Measurements from ENCODE around the gene CADPS. TPM values are rescaled to one million over a fixed set of nuclear protein-coding genes. Genes with fewer than 3 reads are reported as not detected.

The CADPS gene
- total RNA-seq, 5 donors from 2014 or later (not counting 1 experiment from before 2014, with no cell fraction given): 0.49 TPM; not detected in 4

GRCh38 chr3:62795978-62796657 is 79.1 kb downstream of the CADPS start:
- H3K4me1 Mint-ChIP-seq: no peaks in the 10 kb centered on the region
- no peaks in the 10 kb centered on the region for H3K36me3 Mint-ChIP-seq
- H3K27me3 Mint-ChIP-seq: no peaks in the 10 kb centered on the region
- no peak for ATAC-seq (replicated peaks in 1 of 4)
- no peaks in the 10 kb centered on the region for H3K9me3 Mint-ChIP-seq
- H3K4me3 ChIP-seq (ENCODE audit: control insufficient read depth in 1 of 2, extremely low read depth in 1 of 2, low read length in 1 of 2): no peak overlapping the region
- no peaks in the 10 kb centered on the region for H3K27me3 ChIP-seq (replicated peaks in 1 of 2; ENCODE audit: control insufficient read depth in 2 of 2, extremely low read depth in 1 of 2, insufficient read depth in 2 of 2, low read length in 1 of 2)
- ChIA-PET POLR2A (no interaction called here), CTCF (no interaction called here)
- no peaks in the 10 kb centered on the region for H3K36me3 ChIP-seq (ENCODE audit: control insufficient read depth in 2 of 2, extremely low read depth in 1 of 2, insufficient read depth in 1 of 2, low read length in 1 of 2)
- no peak overlapping the region for H3K27ac ChIP-seq (ENCODE audit: low read length)
- DNase-seq: no peak
- no peaks in the 10 kb centered on the region for H3K4me1 ChIP-seq (ENCODE audit: control insufficient read depth in 1 of 2, extremely low read depth in 1 of 2, insufficient read depth in 2 of 2, low read length in 2 of 2)
- no peaks in the 10 kb centered on the region for H3K9me3 ChIP-seq
- no peak overlapping the region for H3K27ac Mint-ChIP-seq
- H3K4me3 Mint-ChIP-seq: no peak overlapping the region
- WGBS (ENCODE audit: insufficient coverage): 67% methylated on average over 1 of the region's 2 CpGs

DNA sequence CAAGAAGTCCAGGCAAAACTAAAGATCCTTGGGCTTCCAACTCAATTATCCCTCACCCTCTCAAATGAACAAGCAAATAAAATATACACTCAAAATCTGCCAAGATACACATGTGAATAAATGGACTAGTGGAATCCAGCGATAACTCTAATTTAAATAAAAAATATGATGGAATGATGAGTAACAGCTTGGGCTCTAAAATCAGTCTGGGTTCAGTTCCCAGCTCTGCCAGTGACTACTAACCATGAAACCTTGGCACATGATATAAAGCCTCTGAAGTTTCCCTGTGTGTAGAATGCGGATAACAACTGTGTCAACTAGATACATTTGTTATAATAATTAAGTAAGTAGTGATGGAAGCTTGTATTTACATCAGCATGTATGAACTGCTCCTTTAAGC is 81.3 kb downstream of the CADPS start:
- no peaks in the 10 kb centered on the region for H3K27me3 ChIP-seq (replicated peaks in 1 of 2; ENCODE audit: control insufficient read depth in 2 of 2, extremely low read depth in 1 of 2, insufficient read depth in 2 of 2, low read length in 1 of 2)
- H3K4me1 Mint-ChIP-seq: no peaks in the 10 kb centered on the region
- no peaks in the 10 kb centered on the region for H3K4me1 ChIP-seq (ENCODE audit: control insufficient read depth in 1 of 2, extremely low read depth in 1 of 2, insufficient read depth in 2 of 2, low read length in 2 of 2)
- ATAC-seq (replicated peaks in 1 of 4) (no peak), DNase-seq (no peak)
- no peaks in the 10 kb centered on the region for H3K36me3 Mint-ChIP-seq
- H3K27ac ChIP-seq (ENCODE audit: low read length): no peak overlapping the region
- no CpG with 5 or more reads among the region's 2 CpGs for WGBS (ENCODE audit: insufficient coverage)
- no peak overlapping the region for H3K4me3 ChIP-seq (ENCODE audit: control insufficient read depth in 1 of 2, extremely low read depth in 1 of 2, low read length in 1 of 2)
- no peaks in the 10 kb centered on the region for H3K9me3 Mint-ChIP-seq
- no peak overlapping the region for H3K27ac Mint-ChIP-seq
- ChIA-PET POLR2A (no interaction called here), CTCF (interaction anchor here in 1 of 2 donors (0.6 kb wide), 1 partner anchor 903 kb away, joined by 4 read pairs; no protein-coding TSS in a partner anchor)
- H3K27me3 Mint-ChIP-seq: no peaks in the 10 kb centered on the region
- H3K9me3 ChIP-seq: no peaks in the 10 kb centered on the region
- H3K36me3 ChIP-seq (ENCODE audit: control insufficient read depth in 2 of 2, extremely low read depth in 1 of 2, insufficient read depth in 1 of 2, low read length in 1 of 2): no peaks in the 10 kb centered on the region
- no peak overlapping the region for H3K4me3 Mint-ChIP-seq

DNA sequence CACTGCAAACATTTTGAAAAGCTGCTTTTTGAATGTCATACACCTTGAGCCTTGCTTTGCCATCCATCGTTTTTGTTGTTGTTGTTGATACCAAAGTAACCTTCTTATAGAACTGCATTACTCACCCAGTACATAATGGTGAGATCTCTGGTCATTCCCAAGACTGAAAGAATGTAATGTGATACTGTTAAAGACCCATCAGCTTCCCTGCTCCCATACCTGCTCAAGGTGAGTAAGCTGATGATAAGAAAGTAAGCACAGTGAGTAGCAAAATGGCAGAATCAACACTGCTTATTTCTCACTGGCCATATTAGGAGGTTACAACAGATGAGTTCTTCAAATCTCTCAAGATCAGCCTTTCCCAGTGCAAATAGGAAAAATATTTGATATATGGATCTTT is 89.8 kb downstream of the CADPS start:
- Histone ChIP-seq H3K27ac (ENCODE audit: low read length) (no peak overlapping the region), H3K4me3 (ENCODE audit: control insufficient read depth in 1 of 2, extremely low read depth in 1 of 2, low read length in 1 of 2) (no peak overlapping the region), H3K4me1 (ENCODE audit: control insufficient read depth in 1 of 2, extremely low read depth in 1 of 2, insufficient read depth in 2 of 2, low read length in 2 of 2) (no peaks in the 10 kb centered on the region), H3K27me3 (replicated peaks in 1 of 2; ENCODE audit: control insufficient read depth in 2 of 2, extremely low read depth in 1 of 2, insufficient read depth in 2 of 2, low read length in 1 of 2) (no peaks in the 10 kb centered on the region), H3K36me3 (ENCODE audit: control insufficient read depth in 2 of 2, extremely low read depth in 1 of 2, insufficient read depth in 1 of 2, low read length in 1 of 2) (no peaks in the 10 kb centered on the region), H3K9me3 (no peaks in the 10 kb centered on the region)
- Mint-ChIP-seq H3K27ac (no peak overlapping the region), H3K4me1 (no peaks in the 10 kb centered on the region), H3K4me3 (no peak overlapping the region), H3K27me3 (peaks cover 0 to 4% of the 10 kb centered on the region in 2 donors), H3K36me3 (no peaks in the 10 kb centered on the region), H3K9me3 (no peaks in the 10 kb centered on the region)
- DNase-seq (no peak), ATAC-seq (replicated peaks in 1 of 4) (no peak)
- CTCF ChIA-PET: no interaction called here
- no CpG with 5 or more reads among the region's 1 CpG for WGBS (ENCODE audit: insufficient coverage)
- POLR2A ChIA-PET: no interaction called here

GRCh38 chr3:62781121-62781520 is 94.1 kb downstream of the CADPS start:
- ChIA-PET POLR2A (no interaction called here), CTCF (no interaction called here)
- WGBS (ENCODE audit: insufficient coverage): 90% methylated on average over 2 of the region's 3 CpGs
- H3K27ac ChIP-seq (ENCODE audit: low read length): no peak overlapping the region
- no peak overlapping the region for H3K4me3 Mint-ChIP-seq
- DNase-seq: no peak
- H3K27ac Mint-ChIP-seq: no peak overlapping the region
- no peaks in the 10 kb centered on the region for H3K9me3 ChIP-seq
- H3K4me1 ChIP-seq (ENCODE audit: control insufficient read depth in 1 of 2, extremely low read depth in 1 of 2, insufficient read depth in 2 of 2, low read length in 2 of 2): no peaks in the 10 kb centered on the region
- no peaks in the 10 kb centered on the region for H3K36me3 Mint-ChIP-seq
- no peaks in the 10 kb centered on the region for H3K36me3 ChIP-seq (ENCODE audit: control insufficient read depth in 2 of 2, extremely low read depth in 1 of 2, insufficient read depth in 1 of 2, low read length in 1 of 2)
- no peak overlapping the region for H3K4me3 ChIP-seq (ENCODE audit: control insufficient read depth in 1 of 2, extremely low read depth in 1 of 2, low read length in 1 of 2)
- no peaks in the 10 kb centered on the region for H3K27me3 ChIP-seq (replicated peaks in 1 of 2; ENCODE audit: control insufficient read depth in 2 of 2, extremely low read depth in 1 of 2, insufficient read depth in 2 of 2, low read length in 1 of 2)
- peaks cover 0 to 7% (median 0%) of the 10 kb centered on the region in 3 donors for H3K9me3 Mint-ChIP-seq
- ATAC-seq (replicated peaks in 1 of 4): no peak
- peaks cover 0 to 4% of the 10 kb centered on the region in 2 donors for H3K27me3 Mint-ChIP-seq
- H3K4me1 Mint-ChIP-seq: no peaks in the 10 kb centered on the region

DNA sequence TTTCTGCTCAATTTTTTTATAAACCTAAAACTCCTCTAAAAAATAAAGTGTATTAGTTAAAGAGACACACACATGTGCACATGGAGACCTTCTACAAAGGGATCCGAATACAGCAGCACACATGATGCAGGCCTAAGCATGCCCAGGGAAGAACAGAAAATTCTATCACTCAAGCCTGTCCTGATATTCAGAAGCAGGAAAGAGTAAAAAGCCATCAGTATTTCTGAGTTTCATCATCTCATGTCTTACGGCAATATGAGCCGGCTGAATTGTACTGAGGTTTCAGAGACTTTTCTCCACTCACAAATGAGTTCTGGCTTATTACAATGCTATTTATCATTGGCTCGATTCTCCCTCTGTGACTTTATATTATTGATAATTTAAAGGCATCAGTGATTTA is 97.5 kb downstream of the CADPS start:
- 100% methylated on average over 2 of the region's 4 CpGs for WGBS (ENCODE audit: insufficient coverage)
- Histone ChIP-seq H3K36me3 (ENCODE audit: control insufficient read depth in 2 of 2, extremely low read depth in 1 of 2, insufficient read depth in 1 of 2, low read length in 1 of 2) (no peaks in the 10 kb centered on the region), H3K27me3 (replicated peaks in 1 of 2; ENCODE audit: control insufficient read depth in 2 of 2, extremely low read depth in 1 of 2, insufficient read depth in 2 of 2, low read length in 1 of 2) (no peaks in the 10 kb centered on the region), H3K27ac (ENCODE audit: low read length) (no peak overlapping the region), H3K4me1 (ENCODE audit: control insufficient read depth in 1 of 2, extremely low read depth in 1 of 2, insufficient read depth in 2 of 2, low read length in 2 of 2) (no peaks in the 10 kb centered on the region), H3K9me3 (no peaks in the 10 kb centered on the region), H3K4me3 (ENCODE audit: control insufficient read depth in 1 of 2, extremely low read depth in 1 of 2, low read length in 1 of 2) (no peak overlapping the region)
- Mint-ChIP-seq H3K4me1 (no peaks in the 10 kb centered on the region), H3K27me3 (peaks cover 0 to 2% of the 10 kb centered on the region in 2 donors), H3K9me3 (peaks cover 0 to 10% (median 0%) of the 10 kb centered on the region in 3 donors), H3K4me3 (no peak overlapping the region), H3K27ac (no peak overlapping the region), H3K36me3 (no peaks in the 10 kb centered on the region)
- ChIA-PET CTCF (no interaction called here), POLR2A (no interaction called here)
- DNase-seq: no peak
- no peak for ATAC-seq (replicated peaks in 1 of 4)

- Mint-ChIP-seq H3K27ac (no peak overlapping the region), H3K4me3 (no peak overlapping the region), H3K9me3 (peaks cover 0 to 10% (median 0%) of the 10 kb centered on the region in 3 donors), H3K27me3 (peaks cover 0 to 2% of the 10 kb centered on the region in 2 donors), H3K36me3 (no peaks in the 10 kb centered on the region), H3K4me1 (no peaks in the 10 kb centered on the region)
- Histone ChIP-seq H3K4me1 (ENCODE audit: control insufficient read depth in 1 of 2, extremely low read depth in 1 of 2, insufficient read depth in 2 of 2, low read length in 2 of 2) (no peaks in the 10 kb centered on the region), H3K36me3 (ENCODE audit: control insufficient read depth in 2 of 2, extremely low read depth in 1 of 2, insufficient read depth in 1 of 2, low read length in 1 of 2) (no peaks in the 10 kb centered on the region), H3K27me3 (replicated peaks in 1 of 2; ENCODE audit: control insufficient read depth in 2 of 2, extremely low read depth in 1 of 2, insufficient read depth in 2 of 2, low read length in 1 of 2) (no peaks in the 10 kb centered on the region), H3K9me3 (no peaks in the 10 kb centered on the region), H3K4me3 (ENCODE audit: control insufficient read depth in 1 of 2, extremely low read depth in 1 of 2, low read length in 1 of 2) (no peak overlapping the region), H3K27ac (ENCODE audit: low read length) (no peak overlapping the region)
- 100% methylated on average over 1 of the region's 3 CpGs for WGBS (ENCODE audit: insufficient coverage)
- no peak for DNase-seq
- ChIA-PET POLR2A (no interaction called here), CTCF (no interaction called here)
- ATAC-seq (replicated peaks in 1 of 4): no peak
Observed at GRCh38 chr3:62777130-62777529, 98.1 kb downstream of the CADPS start.

GRCh38 chr3:62774221-62774620 is 101.0 kb downstream of the CADPS start:
- Mint-ChIP-seq H3K4me3 (no peak overlapping the region), H3K4me1 (no peaks in the 10 kb centered on the region), H3K27me3 (peaks cover 0 to 2% of the 10 kb centered on the region in 2 donors), H3K9me3 (peaks cover 0 to 13% (median 0%) of the 10 kb centered on the region in 3 donors), H3K27ac (no peak overlapping the region), H3K36me3 (no peaks in the 10 kb centered on the region)
- ChIA-PET CTCF (no interaction called here), POLR2A (no interaction called here)
- DNase-seq (no peak), ATAC-seq (replicated peaks in 1 of 4) (no peak)
- H3K27ac ChIP-seq (ENCODE audit: low read length): no peak overlapping the region
- no CpG with 5 or more reads among the region's 2 CpGs for WGBS (ENCODE audit: insufficient coverage)
- no peaks in the 10 kb centered on the region for H3K36me3 ChIP-seq (ENCODE audit: control insufficient read depth in 2 of 2, extremely low read depth in 1 of 2, insufficient read depth in 1 of 2, low read length in 1 of 2)
- H3K4me1 ChIP-seq (ENCODE audit: control insufficient read depth in 1 of 2, extremely low read depth in 1 of 2, insufficient read depth in 2 of 2, low read length in 2 of 2): no peaks in the 10 kb centered on the region
- no peaks in the 10 kb centered on the region for H3K27me3 ChIP-seq (replicated peaks in 1 of 2; ENCODE audit: control insufficient read depth in 2 of 2, extremely low read depth in 1 of 2, insufficient read depth in 2 of 2, low read length in 1 of 2)
- H3K9me3 ChIP-seq: no peaks in the 10 kb centered on the region
- no peak overlapping the region for H3K4me3 ChIP-seq (ENCODE audit: control insufficient read depth in 1 of 2, extremely low read depth in 1 of 2, low read length in 1 of 2)

All from T-cell (primary cell).